NCI-H345 treated with DMSO at 0.1 percent for 48 hours (cell line): Measurements from ENCODE around the gene GPR146.
"Not testable (repeated sequence)": the region's sequence is repeated elsewhere in the genome, so short reads cannot be mapped to it uniquely, and the experiment has no call there.

Experiments used
- DNase-seq: peaks from one replicate; lab custom pipeline; 2025; ENCODE audit not compliant: unreplicated experiment; lab: John Stamatoyannopoulos, UW

Gene GPR146

GRCh38 chr7:1024876-1025742 lies 19.2 kb upstream of the GPR146 start:
- DNase-seq: no peak

- peak; percentile 84 for DNase-seq
Observed at GRCh38 chr7:1025743-1026581, 18.4 kb upstream of the GPR146 start.

- no peak for DNase-seq
Observed at GRCh38 chr7:1026721-1027161, 17.6 kb upstream of the GPR146 start.

GRCh38 chr7:1027242-1028043 lies 16.9 kb upstream of the GPR146 start:
- no peak for DNase-seq

GRCh38 chr7:1028044-1028770 lies 16.1 kb upstream of the GPR146 start:
- peak; percentile 53 for DNase-seq

- DNase-seq: no peak
Observed at GRCh38 chr7:1028775-1029636, 15.3 kb upstream of the GPR146 start.

- no peak for DNase-seq
Observed at GRCh38 chr7:1029637-1030443, 14.5 kb upstream of the GPR146 start.

GRCh38 chr7:1030444-1031070 lies 13.8 kb upstream of the GPR146 start:
- no peak for DNase-seq

GRCh38 chr7:1031716-1032455 lies 12.5 kb upstream of the GPR146 start:
- no peak for DNase-seq

GRCh38 chr7:1032536-1033181 lies 11.7 kb upstream of the GPR146 start:
- no peak for DNase-seq

- DNase-seq: no peak
Observed at GRCh38 chr7:1033546-1034145, 10.7 kb upstream of the GPR146 start.

- DNase-seq: not testable (repeated sequence)
Observed at GRCh38 chr7:1034769-1035168, 9.6 kb upstream of the GPR146 start.

GRCh38 chr7:1036164-1036928 lies 8.0 kb upstream of the GPR146 start:
- not testable (repeated sequence) for DNase-seq

- not testable (repeated sequence) for DNase-seq
Observed at GRCh38 chr7:1040233-1040632, 4.1 kb upstream of the GPR146 start.

GRCh38 chr7:1040790-1041189 lies 3.6 kb upstream of the GPR146 start:
- DNase-seq: no peak
